Activated CD4-positive, alpha-beta T cell treated with anti-CD3 and anti-CD28 coated beads for 36 hours (primary cell): ENCODE data around the gene STOML3. TPM values are rescaled to one million over a fixed set of nuclear protein-coding genes. Genes with fewer than 3 reads are reported as not detected.

Source experiments
- total RNA-seq, 2 experiments: library from RNA; stranded (reverse); gene quantifications; one replicate each; pipeline ENCODE4 v1.2.3, GENCODE V29; 2021

The STOML3 gene
- total RNA-seq, 2 experiments from 2014 or later = not detected

Other genes starting within 250 kb of the STOML3 start
- 10 to 100 TPM; 64.8 to 75.4 TPM for gene PROSER1, start 47.3 kb upstream of the STOML3 start, total RNA-seq
- 10 to 100 TPM in 1 of 2 experiments, 1 to 10 TPM in 1; 9.0 to 12.3 TPM for gene NHLRC3, start 47.6 kb upstream of the STOML3 start, total RNA-seq